DOHH2 (cell line): Measurements from ENCODE around the gene TM4SF18.

Experiments used
- H3F3A ChIP-seq: fragments of 200-600 bp; sonication (generic), shearing (Covaris generic); 2 replicates; pipeline ENCODE4 v1.6.0; 2016; ENCODE audit warnings: antibody characterized with exemption, mild to moderate bottlenecking; ENCODE audit not compliant: control insufficient read depth, insufficient read depth
- H3K27ac ChIP-seq: fragments of 200-600 bp; sonication (generic); 2 replicates; pipeline ENCODE4 v1.5.1; 2014; ENCODE audit warnings: low read depth, mild to moderate bottlenecking, low read length, moderate library complexity
- H3K27me3 ChIP-seq: fragments of 200-600 bp; sonication (generic); 2 replicates; pipeline ENCODE4 v1.6.1; 2014; ENCODE audit warnings: mild to moderate bottlenecking, low read length, mixed read lengths; ENCODE audit not compliant: control insufficient read depth
- H3K36me3 ChIP-seq: fragments of 200-600 bp; sonication (generic); 2 replicates; pipeline ENCODE4 v1.6.1; 2014; ENCODE audit warnings: mild to moderate bottlenecking, low read length, moderate library complexity, mixed read lengths; ENCODE audit not compliant: control insufficient read depth
- H3K4me1 ChIP-seq: fragments of 200-600 bp; sonication (generic); 2 replicates; pipeline ENCODE4 v1.6.1; 2014; ENCODE audit warnings: mild to moderate bottlenecking, low read length, mixed read lengths; ENCODE audit not compliant: control insufficient read depth
- H3K4me2 ChIP-seq: fragments of 200-600 bp; sonication (generic); 2 replicates; pipeline ENCODE4 v1.6.0; 2014; ENCODE audit warnings: mild to moderate bottlenecking, low read length, moderate library complexity
- H3K4me3 ChIP-seq: fragments of 200-600 bp; sonication (generic); 2 replicates; pipeline ENCODE4 v1.5.1; 2014; ENCODE audit warnings: mild to moderate bottlenecking, low read length, mixed read lengths
- H3K79me2 ChIP-seq: fragments of 200-600 bp; sonication (generic); 2 replicates; pipeline ENCODE4 v1.6.1; 2014; ENCODE audit warnings: mild to moderate bottlenecking, low read length, mixed read lengths; ENCODE audit not compliant: control insufficient read depth
- H3K9me2 ChIP-seq: fragments of 200-600 bp; sonication (generic); replicated peaks from 2 replicates; pipeline ENCODE4 v1.6.1; 2014; ENCODE audit warnings: mild to moderate bottlenecking, low read length, mixed read lengths; ENCODE audit not compliant: control insufficient read depth
- H3K9me3 ChIP-seq: fragments of 200-600 bp; sonication (generic); 2 replicates; pipeline ENCODE4 v1.6.1; 2014; ENCODE audit warnings: antibody characterized with exemption, low read length, mixed read lengths; ENCODE audit not compliant: control insufficient read depth, insufficient read depth
- H4K20me1 ChIP-seq: fragments of 200-600 bp; sonication (generic); 2 replicates; pipeline ENCODE4 v1.6.0; 2014; ENCODE audit warnings: low read depth, mild to moderate bottlenecking, antibody characterized with exemption, low read length, moderate library complexity; ENCODE audit not compliant: control insufficient read depth, insufficient read depth
- CTCF ChIP-seq: fragments of 200-600 bp; sonication (generic); IDR thresholded peaks from one replicate; pipeline ENCODE4 v1.5.1; 2014; ENCODE audit warnings: antibody characterized with exemption, mild to moderate bottlenecking, low read depth, low read length; ENCODE audit not compliant: poor library complexity, severe bottlenecking
- EZH2phosphoT487 ChIP-seq: fragments of 200-600 bp; sonication (generic); IDR thresholded peaks from 2 replicates; pipeline ENCODE4 v1.6.1; 2017; ENCODE audit warnings: borderline replicate concordance, mild to moderate bottlenecking, antibody characterized with exemption, low read length, moderate library complexity, mixed read lengths

TM4SF18 gene

GRCh38 chr3:149371723-149372114 lies 38.3 kb upstream of the TM4SF18 start:
- Histone ChIP-seq H3K9me2 (no peaks in the 10 kb centered on the region), H3K27me3 (peaks cover 12% of the 10 kb centered on the region), H3K4me3 (no peak overlapping the region), H3K36me3 (no peaks in the 10 kb centered on the region), H4K20me1 (no peaks in the 10 kb centered on the region), H3K9me3 (no peaks in the 10 kb centered on the region), H3K79me2 (no peaks in the 10 kb centered on the region), H3K4me1 (no peaks in the 10 kb centered on the region), H3F3A (no peaks in the 10 kb centered on the region), H3K4me2 (no peak overlapping the region), H3K27ac (no peak overlapping the region)
- TF ChIP-seq CTCF (no peak), EZH2phosphoT487 (no peak)

- Histone ChIP-seq H3K4me3 (no peak overlapping the region), H3K9me3 (no peaks in the 10 kb centered on the region), H3K27me3 (peaks cover 14% of the 10 kb centered on the region), H3K4me2 (no peak overlapping the region), H3K4me1 (no peaks in the 10 kb centered on the region), H3F3A (no peaks in the 10 kb centered on the region), H4K20me1 (no peaks in the 10 kb centered on the region), H3K79me2 (no peaks in the 10 kb centered on the region), H3K27ac (no peak overlapping the region), H3K9me2 (no peaks in the 10 kb centered on the region), H3K36me3 (no peaks in the 10 kb centered on the region)
- TF ChIP-seq EZH2phosphoT487 (no peak), CTCF (no peak)
Observed at GRCh38 chr3:149371001-149371722, 37.7 kb upstream of the TM4SF18 start.

GRCh38 chr3:149369991-149370866 lies 36.8 kb upstream of the TM4SF18 start:
- Histone ChIP-seq H4K20me1 (no peaks in the 10 kb centered on the region), H3K4me1 (no peaks in the 10 kb centered on the region), H3K4me3 (no peak overlapping the region), H3K4me2 (no peak overlapping the region), H3K27me3 (peaks cover 14% of the 10 kb centered on the region), H3K36me3 (no peaks in the 10 kb centered on the region), H3K79me2 (no peaks in the 10 kb centered on the region), H3K27ac (no peak overlapping the region), H3K9me2 (no peaks in the 10 kb centered on the region), H3K9me3 (no peaks in the 10 kb centered on the region), H3F3A (no peaks in the 10 kb centered on the region)
- TF ChIP-seq CTCF (no peak), EZH2phosphoT487 (no peak)
